GM10248 (cell line): ENCODE results near the gene STX17.

ENCODE experiments used
- CTCF ChIA-PET: fragments of 300-600 bp; sonication (Branson Sonifier 250); formaldehyde crosslinking; extraction: SDS; loops from one replicate; lab custom pipeline; 2021; ENCODE audit warnings: antibody characterized with exemption; lab: Yijun Ruan, JAX
- POLR2A ChIA-PET: fragments of 350-650 bp; sonication (Branson Sonifier 250); formaldehyde crosslinking; extraction: SDS; loops from one replicate; lab custom pipeline; 2020; ENCODE audit warnings: antibody characterized with exemption; lab: Yijun Ruan, JAX
- DNase-seq: peaks from one replicate; pipeline ENCODE4 v3.0.0; 2012; ENCODE audit errors: extremely low spot score
- CTCF ChIP-seq: IDR thresholded peaks from 2 replicates; pipeline ENCODE4 v1.5.1; 2012; ENCODE audit warnings: mild to moderate bottlenecking, low read depth; ENCODE audit errors: extremely low read depth, missing control alignments, control extremely low read depth

The STX17 gene

GRCh38 chr9:99867536-99867935 is 38.9 kb upstream of the STX17 start:
- TF ChIP-seq CTCF = no peak
- POLR2A ChIA-PET = no interaction called here
- no peak for DNase-seq
- CTCF ChIA-PET = interaction anchor here (0.6 to 2.8 kb wide), 3 partner anchors 12 to 23 kb away, joined by 3 to 8 read pairs (median 3); no protein-coding TSS in a partner anchor

GRCh38 chr9:99867968-99868367 is 38.5 kb upstream of the STX17 start:
- POLR2A ChIA-PET = no interaction called here
- no peak for TF ChIP-seq CTCF
- CTCF ChIA-PET = interaction anchor here (0.6 to 2.8 kb wide), 3 partner anchors 12 to 23 kb away, joined by 3 to 8 read pairs (median 3); no protein-coding TSS in a partner anchor
- no peak for DNase-seq

GRCh38 chr9:99868845-99869244 is 37.6 kb upstream of the STX17 start:
- DNase-seq = peak; percentile 27
- ChIA-PET CTCF (interaction anchor here (1.0 to 1.8 kb wide), 3 partner anchors 13 to 568 kb away, joined by 3 to 4 read pairs (median 3); no protein-coding TSS in a partner anchor), POLR2A (no interaction called here)
- no peak for TF ChIP-seq CTCF

GRCh38 chr9:99870126-99870525 is 36.3 kb upstream of the STX17 start:
- ChIA-PET CTCF (interaction anchor here (1.1 to 1.8 kb wide), 3 partner anchors 12 to 14 kb away, joined by 3 to 4 read pairs (median 3); no protein-coding TSS in a partner anchor), POLR2A (no interaction called here)
- no peak for DNase-seq
- TF ChIP-seq CTCF = no peak

GRCh38 chr9:99873531-99873930 is 32.9 kb upstream of the STX17 start:
- TF ChIP-seq CTCF = no peak
- CTCF ChIA-PET = interaction anchor here (0.9 to 2.7 kb wide), 4 partner anchors 12 to 46 kb away, joined by 3 to 11 read pairs (median 4); no protein-coding TSS in a partner anchor
- no peak for DNase-seq
- POLR2A ChIA-PET = no interaction called here

- no peak for TF ChIP-seq CTCF
- CTCF ChIA-PET = interaction anchor here (0.9 to 1.6 kb wide), 3 partner anchors 12 to 46 kb away, joined by 3 to 4 read pairs (median 3); no protein-coding TSS in a partner anchor
- POLR2A ChIA-PET = no interaction called here
- DNase-seq = no peak
Measured at GRCh38 chr9:99873943-99874584, 32.4 kb upstream of the STX17 start.
